ENCODE results near the gene DOCK11. TPM values are rescaled to one million over a fixed set of nuclear protein-coding genes. Genes with fewer than 3 reads are reported as not detected.
A peak's percentile ranks its signal among the peaks of the same experiment; 100 is the strongest.

Gene DOCK11
- total and polyA plus RNA-seq, 2 donors (not counting 1 experiment from before 2014, with no cell fraction given), result 31.0 to 83.5 TPM

DNA sequence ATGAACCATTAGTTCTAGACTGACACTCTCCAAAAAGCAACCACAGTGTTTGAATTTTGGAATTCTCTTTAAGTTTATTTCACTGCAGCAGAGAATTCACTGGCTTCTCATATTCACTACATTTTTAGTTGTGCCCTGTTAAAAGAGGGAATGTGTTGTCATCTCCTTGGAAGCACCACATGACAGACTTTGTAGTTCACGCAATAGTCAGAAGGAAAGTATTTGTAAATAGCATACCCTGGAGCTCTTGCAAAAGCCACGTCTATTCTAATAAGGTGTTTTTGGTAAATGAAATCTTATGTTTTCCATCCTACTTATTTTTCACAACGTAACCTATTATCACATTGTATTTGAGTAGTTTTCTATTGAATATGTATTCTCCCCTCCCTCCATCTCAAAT, 25.8 kb downstream of the DOCK11 start:
- H3K4me3 Mint-ChIP-seq, result no peak overlapping the region
- Histone ChIP-seq H3K4me2 (replicated peaks; ENCODE audit: low read depth, low read length, poor library complexity, severe bottlenecking) (no peak overlapping the region), H4K20me1 (ENCODE audit: control insufficient read depth, insufficient read depth, low read length, poor library complexity, severe bottlenecking) (peaks cover 15% of the 10 kb centered on the region), H3K36me3 (replicated peaks in 1 of 2; ENCODE audit: control extremely low read depth in 1 of 2, control insufficient read depth in 1 of 2, extremely low read depth in 1 of 2, insufficient read depth in 2 of 2, low read length in 1 of 2) (peaks cover 2 to 8% of the 10 kb centered on the region in 2 experiments), H3K79me2 (ENCODE audit: control insufficient read depth, insufficient read depth, low read length) (peaks cover 96% of the 10 kb centered on the region), H3K27ac (ENCODE audit: low read length in 2 of 2) (peak overlapping the region in 1 of 2 donors; percentile 35), H3K9me3 (ENCODE audit: control extremely low read depth in 1 of 3, control insufficient read depth in 2 of 3, insufficient read depth in 1 of 3, low read length in 2 of 3) (no peaks in the 10 kb centered on the region), H2AFZ (ENCODE audit: insufficient read depth, low read depth, low read length, poor library complexity, severe bottlenecking) (no peak overlapping the region), H3K4me1 (ENCODE audit: control insufficient read depth in 2 of 2, insufficient read depth in 2 of 2, low read length in 2 of 2) (peaks cover 55 to 56% of the 10 kb centered on the region in 2 donors), H3K4me3 (ENCODE audit: control extremely low read depth in 1 of 5, extremely low read depth in 1 of 5, insufficient read depth in 1 of 5, low read depth in 2 of 5, low read length in 4 of 5) (no peak overlapping the region), H3K27me3 (replicated peaks in 1 of 4; ENCODE audit: control extremely low read depth in 1 of 4, control insufficient read depth in 3 of 4, insufficient read depth in 4 of 4, low read length in 3 of 4) (no peaks in the 10 kb centered on the region), H3K9ac (ENCODE audit: low read length) (no peak overlapping the region)
- no peaks in the 10 kb centered on the region for H3K9me3 Mint-ChIP-seq (ENCODE audit: insufficient read depth)
- DNase-seq (no peak), ATAC-seq (ENCODE audit: low read depth) (no peak)
- no CpG with 5 or more reads among the region's 3 CpGs for WGBS (ENCODE audit: insufficient coverage)
- intact Hi-C loops (cut with micrococcal nuclease), result loop anchor here (10.0 kb wide), 1 partner anchor 177 kb away; the partner anchor contains the start of gene WDR44
- CTCF ChIA-PET, result interaction anchor here (0.8 kb wide), 1 partner anchor 9 kb away, joined by 3 read pairs; no protein-coding TSS in a partner anchor
- no peaks in the 10 kb centered on the region for H3K27me3 Mint-ChIP-seq
- POLR2A ChIA-PET, result no interaction called here
- peaks cover 70% of the 10 kb centered on the region for H3K4me1 Mint-ChIP-seq
- peak overlapping the region; percentile 46 for H3K27ac Mint-ChIP-seq
- no peak for TF ChIP-seq EZH2 (IDR thresholded peaks at IDR 0.05; ENCODE audit: borderline replicate concordance, insufficient read depth, low read depth, low read length, poor library complexity, severe bottlenecking)
- TF ChIP-seq, protein P1, sequence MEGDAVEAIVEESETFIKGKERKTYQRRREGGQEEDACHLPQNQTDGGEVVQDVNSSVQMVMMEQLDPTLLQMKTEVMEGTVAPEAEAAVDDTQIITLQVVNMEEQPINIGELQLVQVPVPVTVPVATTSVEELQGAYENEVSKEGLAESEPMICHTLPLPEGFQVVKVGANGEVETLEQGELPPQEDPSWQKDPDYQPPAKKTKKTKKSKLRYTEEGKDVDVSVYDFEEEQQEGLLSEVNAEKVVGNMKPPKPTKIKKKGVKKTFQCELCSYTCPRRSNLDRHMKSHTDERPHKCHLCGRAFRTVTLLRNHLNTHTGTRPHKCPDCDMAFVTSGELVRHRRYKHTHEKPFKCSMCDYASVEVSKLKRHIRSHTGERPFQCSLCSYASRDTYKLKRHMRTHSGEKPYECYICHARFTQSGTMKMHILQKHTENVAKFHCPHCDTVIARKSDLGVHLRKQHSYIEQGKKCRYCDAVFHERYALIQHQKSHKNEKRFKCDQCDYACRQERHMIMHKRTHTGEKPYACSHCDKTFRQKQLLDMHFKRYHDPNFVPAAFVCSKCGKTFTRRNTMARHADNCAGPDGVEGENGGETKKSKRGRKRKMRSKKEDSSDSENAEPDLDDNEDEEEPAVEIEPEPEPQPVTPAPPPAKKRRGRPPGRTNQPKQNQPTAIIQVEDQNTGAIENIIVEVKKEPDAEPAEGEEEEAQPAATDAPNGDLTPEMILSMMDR (IDR thresholded peaks at IDR 0.05), result no peak

DNA sequence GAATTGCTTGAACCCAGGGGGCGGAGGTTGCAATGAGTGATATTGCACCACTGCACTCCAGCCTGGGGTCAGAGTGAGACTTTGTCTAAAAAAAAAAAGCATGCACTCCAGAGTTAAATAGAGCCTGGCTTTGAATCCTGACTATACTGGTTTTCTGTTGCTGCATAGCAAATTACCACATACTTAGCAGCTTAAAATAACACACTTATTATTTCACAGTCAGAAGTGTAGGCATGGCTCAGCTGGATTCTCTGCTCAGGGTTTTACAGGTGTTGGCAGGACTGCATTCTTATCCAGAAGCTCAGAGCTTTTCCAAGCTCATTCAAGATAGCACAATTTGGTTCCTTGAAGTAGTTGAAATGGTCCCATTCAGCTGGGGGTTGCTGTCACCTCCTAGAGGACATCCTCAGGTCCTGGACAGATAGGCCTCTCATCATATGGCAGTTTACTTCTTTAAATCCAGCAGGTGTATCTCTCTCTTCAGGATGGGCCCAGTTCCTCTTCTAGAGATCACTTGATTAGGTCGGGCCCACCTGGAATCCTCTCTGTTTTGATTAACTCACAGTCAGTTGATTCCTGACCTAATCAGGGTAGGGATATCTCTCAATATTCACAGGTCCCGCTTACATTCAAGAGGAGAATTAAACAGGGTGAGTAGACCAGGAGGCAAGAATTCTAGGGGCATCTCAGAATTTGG, 26.8 kb downstream of the DOCK11 start:
- Histone ChIP-seq H3K4me3 (ENCODE audit: control extremely low read depth in 1 of 5, extremely low read depth in 1 of 5, insufficient read depth in 1 of 5, low read depth in 2 of 5, low read length in 4 of 5) (no peak overlapping the region), H3K9ac (ENCODE audit: low read length) (no peak overlapping the region), H3K4me1 (ENCODE audit: control insufficient read depth in 2 of 2, insufficient read depth in 2 of 2, low read length in 2 of 2) (peaks cover 55 to 56% of the 10 kb centered on the region in 2 donors), H3K36me3 (replicated peaks in 1 of 2; ENCODE audit: control extremely low read depth in 1 of 2, control insufficient read depth in 1 of 2, extremely low read depth in 1 of 2, insufficient read depth in 2 of 2, low read length in 1 of 2) (peaks cover 2 to 8% of the 10 kb centered on the region in 2 experiments), H3K27ac (ENCODE audit: low read length in 2 of 2) (peak overlapping the region in 1 of 2 donors; percentile 65), H3K9me3 (ENCODE audit: control extremely low read depth in 1 of 3, control insufficient read depth in 2 of 3, insufficient read depth in 1 of 3, low read length in 2 of 3) (no peaks in the 10 kb centered on the region), H4K20me1 (ENCODE audit: control insufficient read depth, insufficient read depth, low read length, poor library complexity, severe bottlenecking) (peaks cover 15% of the 10 kb centered on the region), H3K79me2 (ENCODE audit: control insufficient read depth, insufficient read depth, low read length) (peaks cover 94% of the 10 kb centered on the region), H3K27me3 (replicated peaks in 1 of 4; ENCODE audit: control extremely low read depth in 1 of 4, control insufficient read depth in 3 of 4, insufficient read depth in 4 of 4, low read length in 3 of 4) (no peaks in the 10 kb centered on the region), H3K4me2 (replicated peaks; ENCODE audit: low read depth, low read length, poor library complexity, severe bottlenecking) (no peak overlapping the region), H2AFZ (ENCODE audit: insufficient read depth, low read depth, low read length, poor library complexity, severe bottlenecking) (no peak overlapping the region)
- H3K27me3 Mint-ChIP-seq, result no peaks in the 10 kb centered on the region
- intact Hi-C loops (cut with micrococcal nuclease), result loop anchor here (2.0 to 10.0 kb wide), 2 partner anchors 20 to 178 kb away; partner anchors contain the start of gene WDR44
- CTCF ChIA-PET, result no interaction called here
- POLR2A ChIA-PET, result interaction anchor here (0.6 kb wide), 1 partner anchor 15 kb away, joined by 4 read pairs; no protein-coding TSS in a partner anchor
- no peak overlapping the region for H3K4me3 Mint-ChIP-seq
- no peak for TF ChIP-seq EZH2 (IDR thresholded peaks at IDR 0.05; ENCODE audit: borderline replicate concordance, insufficient read depth, low read depth, low read length, poor library complexity, severe bottlenecking)
- TF ChIP-seq, protein P1 (IDR thresholded peaks at IDR 0.05), result no peak
- H3K9me3 Mint-ChIP-seq (ENCODE audit: insufficient read depth), result no peaks in the 10 kb centered on the region
- peak overlapping the region; percentile 68 for H3K27ac Mint-ChIP-seq
- DNase-seq (no peak), ATAC-seq (ENCODE audit: low read depth) (no peak)
- 86% methylated on average over 1 of the region's 3 CpGs for WGBS (ENCODE audit: insufficient coverage)
- peaks cover 76% of the 10 kb centered on the region for H3K4me1 Mint-ChIP-seq
